Ishikawa (cell line): ENCODE results near the gene S100A16.

Source experiments
- CEBPB ChIP-seq: IDR thresholded peaks from 2 replicates; pipeline ENCODE4 v1.6.1; 2012
- CREB1 ChIP-seq: IDR thresholded peaks from 2 replicates; pipeline ENCODE4 v1.6.1; 2012; ENCODE audit warnings: low read depth
- EGR1 ChIP-seq: IDR thresholded peaks from 2 replicates; pipeline ENCODE4 v1.6.1; 2012
- EP300 ChIP-seq: IDR thresholded peaks from 2 replicates; pipeline ENCODE4 v1.6.1; 2012; ENCODE audit warnings: borderline replicate concordance
- FOXM1 ChIP-seq: IDR thresholded peaks from 2 replicates; pipeline ENCODE4 v1.6.1; 2012; ENCODE audit warnings: low read depth, borderline replicate concordance
- NFIC ChIP-seq: IDR thresholded peaks from 2 replicates; pipeline ENCODE4 v1.6.1; 2012
- RAD21 ChIP-seq: IDR thresholded peaks from 2 replicates; pipeline ENCODE4 v1.6.1; 2012; ENCODE audit warnings: low read depth
- TAF1 ChIP-seq: IDR thresholded peaks from 2 replicates; pipeline ENCODE4 v1.6.1; 2012; ENCODE audit warnings: low read depth, mild to moderate bottlenecking
- TCF12 ChIP-seq: IDR thresholded peaks from 2 replicates; pipeline ENCODE4 v1.6.1; 2012; ENCODE audit warnings: low read depth
- TEAD4 ChIP-seq: IDR thresholded peaks from 2 replicates; pipeline ENCODE4 v1.6.1; 2012
- YY1 ChIP-seq: IDR thresholded peaks from 2 replicates; pipeline ENCODE4 v1.6.1; 2012; ENCODE audit warnings: low read depth
- ZBTB7A ChIP-seq: IDR thresholded peaks from 2 replicates; pipeline ENCODE4 v1.6.1; 2012; ENCODE audit warnings: low read depth
- TF ChIP-seq, protein P1 (sequence below): IDR thresholded peaks from 2 replicates; pipeline ENCODE4 v1.6.1; 2012; ENCODE audit warnings: low read depth, mild to moderate bottlenecking
- TF ChIP-seq, protein P2 (sequence below): IDR thresholded peaks from 2 replicates; pipeline ENCODE4 v1.6.1; 2012
- TF ChIP-seq, protein P3 (sequence below): IDR thresholded peaks from 2 replicates; pipeline ENCODE4 v1.6.1; 2012

Gene S100A16

DNA sequence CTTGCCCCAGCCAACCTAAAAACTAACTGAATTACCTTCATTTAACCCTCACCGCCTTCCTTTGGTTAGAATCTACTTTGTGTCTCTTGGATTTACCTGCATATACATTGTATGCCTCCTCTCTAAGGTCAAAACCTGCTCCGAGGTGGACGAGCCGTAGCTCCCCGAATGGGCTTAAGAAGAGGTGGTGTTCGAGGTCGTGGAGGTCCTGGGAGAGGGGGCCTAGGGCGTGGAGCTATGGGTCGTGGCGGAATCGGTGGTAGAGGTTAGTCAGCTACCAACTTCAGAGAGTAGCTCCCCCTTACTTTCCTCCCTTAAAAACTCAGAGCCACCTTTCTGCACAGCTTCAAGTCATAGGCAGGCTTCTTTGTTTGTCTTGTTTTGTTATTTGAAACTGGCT, 30.2 kb upstream of the S100A16 start:
- TF ChIP-seq, protein P1, sequence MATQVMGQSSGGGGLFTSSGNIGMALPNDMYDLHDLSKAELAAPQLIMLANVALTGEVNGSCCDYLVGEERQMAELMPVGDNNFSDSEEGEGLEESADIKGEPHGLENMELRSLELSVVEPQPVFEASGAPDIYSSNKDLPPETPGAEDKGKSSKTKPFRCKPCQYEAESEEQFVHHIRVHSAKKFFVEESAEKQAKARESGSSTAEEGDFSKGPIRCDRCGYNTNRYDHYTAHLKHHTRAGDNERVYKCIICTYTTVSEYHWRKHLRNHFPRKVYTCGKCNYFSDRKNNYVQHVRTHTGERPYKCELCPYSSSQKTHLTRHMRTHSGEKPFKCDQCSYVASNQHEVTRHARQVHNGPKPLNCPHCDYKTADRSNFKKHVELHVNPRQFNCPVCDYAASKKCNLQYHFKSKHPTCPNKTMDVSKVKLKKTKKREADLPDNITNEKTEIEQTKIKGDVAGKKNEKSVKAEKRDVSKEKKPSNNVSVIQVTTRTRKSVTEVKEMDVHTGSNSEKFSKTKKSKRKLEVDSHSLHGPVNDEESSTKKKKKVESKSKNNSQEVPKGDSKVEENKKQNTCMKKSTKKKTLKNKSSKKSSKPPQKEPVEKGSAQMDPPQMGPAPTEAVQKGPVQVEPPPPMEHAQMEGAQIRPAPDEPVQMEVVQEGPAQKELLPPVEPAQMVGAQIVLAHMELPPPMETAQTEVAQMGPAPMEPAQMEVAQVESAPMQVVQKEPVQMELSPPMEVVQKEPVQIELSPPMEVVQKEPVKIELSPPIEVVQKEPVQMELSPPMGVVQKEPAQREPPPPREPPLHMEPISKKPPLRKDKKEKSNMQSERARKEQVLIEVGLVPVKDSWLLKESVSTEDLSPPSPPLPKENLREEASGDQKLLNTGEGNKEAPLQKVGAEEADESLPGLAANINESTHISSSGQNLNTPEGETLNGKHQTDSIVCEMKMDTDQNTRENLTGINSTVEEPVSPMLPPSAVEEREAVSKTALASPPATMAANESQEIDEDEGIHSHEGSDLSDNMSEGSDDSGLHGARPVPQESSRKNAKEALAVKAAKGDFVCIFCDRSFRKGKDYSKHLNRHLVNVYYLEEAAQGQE = no peak
- TF ChIP-seq ZBTB7A (no peak), YY1 (no peak), FOXM1 (no peak), RAD21 (no peak), TAF1 (no peak), CEBPB (no peak)
- TF ChIP-seq, protein P2, sequence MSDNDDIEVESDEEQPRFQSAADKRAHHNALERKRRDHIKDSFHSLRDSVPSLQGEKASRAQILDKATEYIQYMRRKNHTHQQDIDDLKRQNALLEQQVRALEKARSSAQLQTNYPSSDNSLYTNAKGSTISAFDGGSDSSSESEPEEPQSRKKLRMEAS = no peak
- TF ChIP-seq, protein P3, sequence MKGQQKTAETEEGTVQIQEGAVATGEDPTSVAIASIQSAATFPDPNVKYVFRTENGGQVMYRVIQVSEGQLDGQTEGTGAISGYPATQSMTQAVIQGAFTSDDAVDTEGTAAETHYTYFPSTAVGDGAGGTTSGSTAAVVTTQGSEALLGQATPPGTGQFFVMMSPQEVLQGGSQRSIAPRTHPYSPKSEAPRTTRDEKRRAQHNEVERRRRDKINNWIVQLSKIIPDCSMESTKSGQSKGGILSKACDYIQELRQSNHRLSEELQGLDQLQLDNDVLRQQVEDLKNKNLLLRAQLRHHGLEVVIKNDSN = no peak

DNA sequence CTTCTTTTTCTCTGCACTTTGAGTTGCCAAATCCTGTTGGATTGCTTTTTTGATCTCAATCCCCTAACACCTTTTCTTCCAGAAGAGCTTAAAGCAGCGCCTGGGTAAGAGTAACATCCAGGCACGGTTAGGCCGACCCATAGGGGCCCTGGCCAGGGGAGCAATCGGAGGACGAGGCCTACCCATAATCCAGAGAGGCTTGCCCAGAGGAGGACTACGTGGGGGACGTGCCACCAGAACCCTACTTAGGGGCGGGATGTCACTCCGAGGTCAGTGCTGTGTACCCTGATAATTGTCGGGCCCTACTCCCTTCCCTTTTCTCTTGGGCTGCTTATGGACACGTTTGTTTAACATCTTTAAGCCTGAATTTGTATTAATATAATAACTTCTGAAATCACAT, 29.2 kb upstream of the S100A16 start:
- TF ChIP-seq CREB1 = no peak
- TF ChIP-seq NFIC = no peak
- TF ChIP-seq, protein P3 = no peak
- TF ChIP-seq TCF12 = no peak
- TF ChIP-seq TEAD4 = no peak
- TF ChIP-seq ZBTB7A = no peak
- TF ChIP-seq, protein P1 = no peak
- no peak for TF ChIP-seq CEBPB
- no peak for TF ChIP-seq FOXM1
- no peak for TF ChIP-seq EGR1
- no peak for TF ChIP-seq YY1
- no peak for TF ChIP-seq EP300
- no peak for TF ChIP-seq RAD21
- TF ChIP-seq, protein P2 = no peak
- no peak for TF ChIP-seq TAF1

DNA sequence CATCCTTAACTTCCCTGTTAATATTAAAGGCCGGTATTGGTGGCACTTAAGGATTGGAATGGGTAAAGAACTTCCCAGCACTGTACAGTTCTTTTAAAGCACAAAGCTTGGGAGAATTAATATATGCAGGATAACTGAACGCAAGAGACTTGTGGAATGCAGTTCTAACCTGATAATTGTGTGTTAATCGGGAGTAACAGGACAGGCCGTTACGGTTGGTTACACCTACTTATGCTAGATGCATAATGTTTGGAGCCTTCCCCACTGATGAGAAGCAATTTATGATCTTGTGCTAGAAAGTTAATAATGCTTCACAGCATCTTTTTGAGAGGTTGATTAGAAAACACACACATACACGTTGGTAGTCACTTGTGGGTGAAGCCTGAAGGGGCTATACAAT, 27.9 kb upstream of the S100A16 start:
- no peak for TF ChIP-seq CREB1
- TF ChIP-seq EP300 = no peak
- TF ChIP-seq, protein P3 = no peak
- no peak for TF ChIP-seq CEBPB
- TF ChIP-seq YY1 = no peak

DNA sequence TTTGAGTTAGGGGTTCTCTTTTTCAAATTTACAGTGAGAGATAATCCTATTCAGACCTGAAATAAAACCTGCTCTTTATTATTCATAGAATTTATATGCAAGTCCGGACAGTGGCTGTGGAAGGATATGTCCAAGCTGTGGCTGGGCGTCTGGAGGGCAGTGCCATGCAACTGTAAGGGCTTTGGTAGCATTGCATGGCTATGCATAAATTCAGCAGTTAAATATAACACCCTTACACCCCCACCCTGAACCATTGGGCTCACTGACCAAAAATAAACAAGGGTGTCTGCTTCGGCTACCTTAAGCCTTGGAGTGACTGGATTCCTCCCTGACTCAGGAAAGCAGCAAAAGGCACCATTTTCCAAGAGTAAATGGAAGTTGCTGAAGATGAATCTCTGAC, 26.3 kb upstream of the S100A16 start:
- no peak for TF ChIP-seq RAD21
- no peak for TF ChIP-seq TEAD4
- TF ChIP-seq CREB1 = no peak
- no peak for TF ChIP-seq CEBPB
- TF ChIP-seq TAF1 = no peak

DNA sequence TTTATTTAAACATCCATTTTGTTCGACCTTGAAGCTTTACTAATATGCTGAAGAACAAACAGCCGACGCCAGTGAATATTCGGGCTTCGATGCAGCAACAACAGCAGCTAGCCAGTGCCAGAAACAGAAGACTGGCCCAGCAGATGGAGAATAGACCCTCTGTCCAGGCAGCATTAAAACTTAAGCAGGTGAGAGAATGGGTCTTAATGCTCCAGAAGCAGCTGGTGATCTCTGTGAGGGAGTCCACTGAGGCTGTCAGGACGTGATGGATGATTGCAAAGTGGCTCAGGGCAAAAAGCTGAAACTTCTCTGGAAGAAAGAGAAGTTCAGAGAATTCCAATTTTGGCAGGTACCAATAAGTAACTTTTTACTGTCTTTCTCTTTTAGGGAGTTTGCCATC, 25.3 kb upstream of the S100A16 start:
- TF ChIP-seq, protein P1 = no peak
- TF ChIP-seq NFIC (no peak), ZBTB7A (no peak), CEBPB (no peak), TEAD4 (no peak)
